Neural progenitor cell (in vitro differentiated cells): Measurements from ENCODE around the gene ANKLE1.

Source experiments
- CTCF ChIP-seq: fragments of 200-600 bp; sonication (generic); IDR thresholded peaks from 2 replicates; pipeline ENCODE4 v1.5.1; 2017; ENCODE audit warnings: antibody characterized with exemption, mild to moderate bottlenecking
- EZH2 ChIP-seq: fragments of 200-600 bp; sonication (generic); IDR thresholded peaks from 2 replicates; pipeline ENCODE4 v1.6.1; 2017; ENCODE audit warnings: antibody characterized with exemption, mild to moderate bottlenecking, moderate library complexity
- EZH2phosphoT487 ChIP-seq: fragments of 200-600 bp; sonication (generic); IDR thresholded peaks from 2 replicates; pipeline ENCODE4 v1.6.1; 2017; ENCODE audit warnings: antibody characterized with exemption

GRCh38 chr19:17244618-17245534 is 36.8 kb upstream of the ANKLE1 start:
- no peak for TF ChIP-seq CTCF
- no peak for TF ChIP-seq EZH2
- no peak for TF ChIP-seq EZH2phosphoT487
